Activated T-helper 1 cell treated with anti-CD3 and anti-CD28 coated beads, Interleukin-12 subunit alpha, Interleukin-12 subunit beta, Interleukin-2, Interleukin-4 antibody, amounts not matched to agents 30 ng/mL and 10 ng/mL and 1 ng/mL, durations not matched to agents 14 hours and 24 hours and 36 hours (primary cell): ENCODE results near the gene SARM1. TPM values are rescaled to one million over a fixed set of nuclear protein-coding genes. Genes with fewer than 3 reads are reported as not detected.
A peak's percentile ranks its signal among the peaks of the same experiment; 100 is the strongest.

Source experiments
- DNase-seq: peaks from one replicate; pipeline ENCODE4 v3.0.0; 2021; ENCODE audit warnings: low spot score
- H3K27ac Mint-ChIP-seq: one replicate; pipeline ENCODE4 v1.8.0; 2021; ENCODE audit warnings: mild to moderate bottlenecking, mixed read lengths
- H3K27me3 Mint-ChIP-seq: one replicate; pipeline ENCODE4 v1.8.0; 2022; ENCODE audit warnings: mild to moderate bottlenecking, moderate library complexity, mixed read lengths; ENCODE audit not compliant: insufficient read depth
- H3K36me3 Mint-ChIP-seq: one replicate; pipeline ENCODE4 v1.8.0; 2021; ENCODE audit warnings: low read depth, mixed read lengths
- H3K4me1 Mint-ChIP-seq: one replicate; pipeline ENCODE4 v1.8.0; 2021; ENCODE audit warnings: low read depth, mixed read lengths
- H3K4me3 Mint-ChIP-seq: one replicate; pipeline ENCODE4 v1.8.0; 2021; ENCODE audit warnings: mild to moderate bottlenecking, moderate library complexity, mixed read lengths
- H3K9me3 Mint-ChIP-seq: one replicate; pipeline ENCODE4 v1.8.0; 2021; ENCODE audit warnings: mixed read lengths
- intact Hi-C: fragments of 100-400 bp; cut with micrococcal nuclease; formaldehyde crosslinking; loops from one replicate; pipeline ENCODE4 v1.15.1; 2024
- total RNA-seq: library from RNA; stranded (reverse); gene quantifications from 2 replicates; pipeline ENCODE4 v1.2.3, GENCODE V29; 2022

Gene SARM1
- total RNA-seq, 1 donor from 2014 or later, result 45.6 TPM

GRCh38 chr17:28404812-28405570 is 33.5 kb downstream of the SARM1 start:
- Mint-ChIP-seq H3K27me3 (peaks cover 4% of the 10 kb centered on the region), H3K27ac (no peak overlapping the region), H3K36me3 (no peaks in the 10 kb centered on the region), H3K4me1 (peaks cover 9% of the 10 kb centered on the region), H3K4me3 (peak overlapping the region; percentile 79), H3K9me3 (no peaks in the 10 kb centered on the region)
- intact Hi-C loops, result loop anchor here (5.0 kb wide), 2 partner anchors 33 to 68 kb away; partner anchors contain the start of genes IFT20, SARM1, TNFAIP1 and VTN
- DNase-seq, result no peak

DNA sequence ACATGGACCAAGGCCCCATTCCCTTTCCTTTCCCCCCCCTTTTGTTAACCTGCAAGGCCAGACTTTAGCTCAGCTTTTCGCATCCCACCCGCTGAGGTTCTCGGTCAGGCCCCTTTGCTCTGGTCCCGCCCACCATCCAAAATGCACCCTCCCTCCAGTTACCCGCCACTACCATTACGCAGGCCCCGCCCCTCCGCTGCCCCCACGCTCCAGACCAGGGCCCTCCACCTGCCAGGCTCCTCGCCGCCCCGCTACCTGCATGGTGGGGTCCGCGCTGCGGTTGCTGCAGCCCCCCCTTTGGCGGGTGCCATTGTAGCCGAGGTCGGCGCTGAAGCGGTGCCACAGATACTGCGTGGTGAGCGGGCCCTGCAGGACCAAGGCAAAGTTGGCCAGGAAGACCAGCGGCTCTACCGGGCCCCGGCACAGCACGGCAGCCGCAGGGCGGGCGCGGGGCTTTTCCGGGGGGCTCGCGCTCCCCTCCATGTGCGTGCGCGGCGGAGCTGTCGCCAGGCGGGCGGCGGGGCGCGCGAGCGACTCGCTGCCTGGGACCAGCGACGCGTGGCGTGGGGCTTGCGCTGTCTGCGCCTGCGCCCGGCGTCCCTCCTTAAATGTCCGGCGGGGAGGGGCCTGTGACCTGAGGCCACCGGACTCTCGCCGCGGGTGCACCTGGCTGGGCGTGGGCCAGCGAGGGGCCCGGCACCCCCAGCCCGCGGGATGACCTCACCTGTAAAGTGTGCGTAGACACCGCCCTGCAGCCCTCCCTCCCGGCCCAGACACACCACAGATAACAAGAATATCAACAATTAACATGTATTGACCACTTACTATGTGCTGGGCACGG is 34.4 kb downstream of the SARM1 start, which contains the start of gene SLC46A1:
Gene SLC46A1 (minus strand): TSS at position 581 of the 841 bp plus-strand sequence. CDS start 98 bp downstream, at position 483.
- peak; percentile 12 for DNase-seq
- intact Hi-C loops, result loop anchor here (5.0 kb wide), 2 partner anchors 34 to 69 kb away; partner anchors contain the start of genes IFT20, SARM1, TNFAIP1 and VTN
- Mint-ChIP-seq H3K4me1 (peaks cover 9% of the 10 kb centered on the region), H3K9me3 (no peaks in the 10 kb centered on the region), H3K27ac (peak within 1 kb of the TSS; percentile 44), H3K4me3 (peak within 1 kb of the TSS; percentile 80), H3K36me3 (no peaks in the 10 kb centered on the region), H3K27me3 (peaks cover 11% of the 10 kb centered on the region)

DNA sequence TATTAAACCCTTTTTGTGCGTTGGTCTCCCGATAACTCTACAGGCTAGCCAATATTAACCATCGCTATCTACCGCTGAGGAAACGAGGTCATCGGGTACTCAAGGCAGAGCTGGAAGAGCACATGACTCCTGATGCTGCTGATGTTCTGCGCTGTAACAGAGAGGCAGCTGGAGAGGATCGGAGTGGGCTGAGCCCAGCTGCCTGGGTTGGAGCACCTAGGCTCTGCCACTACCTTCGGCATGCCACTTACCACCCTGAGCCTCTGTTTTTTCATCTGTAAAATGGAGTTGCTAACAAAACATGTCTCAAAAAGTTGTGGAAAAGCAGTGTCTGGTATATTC is 35.0 kb downstream of the SARM1 start:
- no peak for DNase-seq
- H3K9me3 Mint-ChIP-seq, result no peaks in the 10 kb centered on the region
- intact Hi-C loops, result loop anchor here (5.0 kb wide), 2 partner anchors 34 to 69 kb away; partner anchors contain the start of genes IFT20, SARM1, TNFAIP1 and VTN
- H3K36me3 Mint-ChIP-seq, result no peaks in the 10 kb centered on the region
- H3K4me1 Mint-ChIP-seq, result peaks cover 9% of the 10 kb centered on the region
- H3K27me3 Mint-ChIP-seq, result peaks cover 14% of the 10 kb centered on the region
- peak overlapping the region; percentile 44 for H3K27ac Mint-ChIP-seq
- H3K4me3 Mint-ChIP-seq, result peak overlapping the region; percentile 80

- no peaks in the 10 kb centered on the region for H3K9me3 Mint-ChIP-seq
These were observed 35.9 kb downstream of the SARM1 start for GRCh38 chr17:28407130-28407973.

GRCh38 chr17:28407974-28408306 is 36.4 kb downstream of the SARM1 start:
- Mint-ChIP-seq H3K4me3 (no peak overlapping the region), H3K36me3 (no peaks in the 10 kb centered on the region), H3K9me3 (no peaks in the 10 kb centered on the region), H3K27me3 (peaks cover 23% of the 10 kb centered on the region), H3K27ac (no peak overlapping the region), H3K4me1 (peaks cover 4% of the 10 kb centered on the region)
- DNase-seq, result no peak
- intact Hi-C loops, result loop anchor here (5.0 kb wide), 2 partner anchors 36 to 71 kb away; partner anchors contain the start of genes IFT20, SARM1, TNFAIP1 and VTN

More at GRCh38 chr17:28407130-28407973, 35.9 kb downstream of the SARM1 start:
- no peak for DNase-seq
- intact Hi-C loops, result loop anchor here (5.0 kb wide), 2 partner anchors 35 to 70 kb away; partner anchors contain the start of genes IFT20, SARM1, TNFAIP1 and VTN
- Mint-ChIP-seq H3K4me3 (no peak overlapping the region), H3K27me3 (peaks cover 19% of the 10 kb centered on the region), H3K4me1 (peaks cover 5% of the 10 kb centered on the region), H3K36me3 (no peaks in the 10 kb centered on the region), H3K27ac (no peak overlapping the region)

GRCh38 chr17:28412099-28412498 is 40.6 kb downstream of the SARM1 start:
- DNase-seq, result no peak
- Mint-ChIP-seq H3K27ac (no peak overlapping the region), H3K4me1 (no peaks in the 10 kb centered on the region), H3K36me3 (no peaks in the 10 kb centered on the region), H3K27me3 (peaks cover 29% of the 10 kb centered on the region), H3K4me3 (no peak overlapping the region), H3K9me3 (no peaks in the 10 kb centered on the region)
- intact Hi-C loops, result no loop called here

- Mint-ChIP-seq H3K36me3 (no peaks in the 10 kb centered on the region), H3K4me1 (no peaks in the 10 kb centered on the region), H3K9me3 (no peaks in the 10 kb centered on the region), H3K4me3 (no peak overlapping the region), H3K27me3 (peaks cover 31% of the 10 kb centered on the region), H3K27ac (no peak overlapping the region)
- DNase-seq, result no peak
- intact Hi-C loops, result no loop called here
These were observed 42.3 kb downstream of the SARM1 start for GRCh38 chr17:28413804-28414203.

GRCh38 chr17:28415886-28416285 is 44.4 kb downstream of the SARM1 start:
- intact Hi-C loops, result loop anchor here (2.0 kb wide), 1 partner anchor 59 kb away; the partner anchor contains the start of gene POLDIP2

DNA sequence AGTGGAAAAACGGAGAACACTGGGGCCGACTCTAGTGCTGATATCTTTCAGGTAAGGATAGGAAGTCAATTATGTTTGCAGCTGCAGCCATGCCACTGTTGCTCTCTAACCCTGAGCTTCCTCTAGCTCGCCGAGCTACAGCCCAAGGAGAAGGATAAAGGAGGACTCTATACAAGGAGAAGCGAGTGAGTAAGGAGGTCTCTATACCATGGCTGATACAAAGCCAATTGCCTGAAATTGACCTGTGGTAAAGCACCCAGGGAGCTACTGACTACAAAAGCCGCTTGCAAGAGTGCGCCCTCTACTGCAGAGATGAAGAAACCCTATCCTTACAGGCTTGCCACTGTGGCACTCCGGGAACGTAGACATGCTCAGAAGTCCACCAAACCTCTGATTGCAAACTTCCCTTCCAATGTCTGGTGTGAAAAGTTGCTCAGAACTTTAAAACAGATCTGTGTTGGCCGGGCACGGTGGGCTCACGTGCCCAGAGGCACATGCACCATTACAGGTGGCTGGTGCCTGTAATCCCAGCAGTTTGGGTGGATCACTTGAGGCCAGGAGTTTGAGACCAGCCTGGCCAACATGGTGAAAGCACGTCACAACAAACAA is 45.3 kb downstream of the SARM1 start:
- Mint-ChIP-seq H3K36me3 (no peaks in the 10 kb centered on the region), H3K27me3 (peaks cover 27% of the 10 kb centered on the region), H3K9me3 (no peaks in the 10 kb centered on the region), H3K27ac (no peak overlapping the region), H3K4me3 (no peak overlapping the region), H3K4me1 (no peaks in the 10 kb centered on the region)
- intact Hi-C loops, result loop anchor here (2.0 kb wide), 1 partner anchor 60 kb away; the partner anchor contains the start of gene POLDIP2
- peak; percentile 33 for DNase-seq

More at GRCh38 chr17:28415886-28416285, 44.4 kb downstream of the SARM1 start:
- DNase-seq, result no peak
- no peaks in the 10 kb centered on the region for H3K36me3 Mint-ChIP-seq
- H3K27ac Mint-ChIP-seq, result no peak overlapping the region
- no peaks in the 10 kb centered on the region for H3K9me3 Mint-ChIP-seq
- peaks cover 32% of the 10 kb centered on the region for H3K27me3 Mint-ChIP-seq
- H3K4me3 Mint-ChIP-seq, result no peak overlapping the region
- no peaks in the 10 kb centered on the region for H3K4me1 Mint-ChIP-seq

- H3K4me3 Mint-ChIP-seq, result no peak overlapping the region
- H3K9me3 Mint-ChIP-seq, result no peaks in the 10 kb centered on the region
- H3K27ac Mint-ChIP-seq, result no peak overlapping the region
- no peak for DNase-seq
- H3K27me3 Mint-ChIP-seq, result peaks cover 12% of the 10 kb centered on the region
- intact Hi-C loops, result no loop called here
- no peaks in the 10 kb centered on the region for H3K4me1 Mint-ChIP-seq
- H3K36me3 Mint-ChIP-seq, result no peaks in the 10 kb centered on the region
These were observed 50.4 kb downstream of the SARM1 start for GRCh38 chr17:28421787-28422305.

DNA sequence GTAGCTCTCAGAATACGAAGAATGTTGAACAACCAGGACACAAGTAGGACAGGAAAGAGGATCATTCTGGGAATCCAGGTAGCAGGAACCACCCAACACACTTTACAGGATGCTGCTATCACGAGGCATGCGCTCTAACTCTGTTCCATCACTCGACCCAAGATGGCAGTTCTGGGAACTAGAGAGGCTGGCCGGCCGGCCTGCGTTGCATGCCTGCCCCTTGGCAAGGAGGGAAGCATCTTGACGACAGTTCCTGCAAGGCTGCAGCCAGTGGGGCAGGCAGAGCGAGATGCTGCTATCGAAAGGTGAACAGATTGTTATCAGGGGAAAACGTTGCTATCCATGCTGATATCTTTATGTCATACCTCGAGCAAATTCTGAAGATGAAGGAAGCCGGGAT is 53.7 kb downstream of the SARM1 start:
- Mint-ChIP-seq H3K4me3 (no peak overlapping the region), H3K27me3 (peaks cover 10% of the 10 kb centered on the region), H3K4me1 (no peaks in the 10 kb centered on the region), H3K9me3 (no peaks in the 10 kb centered on the region), H3K27ac (no peak overlapping the region), H3K36me3 (no peaks in the 10 kb centered on the region)
- no peak for DNase-seq
- intact Hi-C loops, result no loop called here
